GM23248 (cell line): ENCODE results near the gene CFAP157.

Source experiments
- EZH2 ChIP-seq: fragments of 200-600 bp; sonication (generic); IDR thresholded peaks from 2 replicates; pipeline ENCODE4 v1.6.1; 2018; ENCODE audit warnings: antibody characterized with exemption, mild to moderate bottlenecking; ENCODE audit not compliant: insufficient read depth, poor library complexity, severe bottlenecking
- EZH2phosphoT487 ChIP-seq: fragments of 200-600 bp; sonication (generic); IDR thresholded peaks from 2 replicates; pipeline ENCODE4 v1.6.1; 2018; ENCODE audit warnings: antibody characterized with exemption, moderate library complexity, mild to moderate bottlenecking, low read depth; ENCODE audit not compliant: insufficient read depth

DNA sequence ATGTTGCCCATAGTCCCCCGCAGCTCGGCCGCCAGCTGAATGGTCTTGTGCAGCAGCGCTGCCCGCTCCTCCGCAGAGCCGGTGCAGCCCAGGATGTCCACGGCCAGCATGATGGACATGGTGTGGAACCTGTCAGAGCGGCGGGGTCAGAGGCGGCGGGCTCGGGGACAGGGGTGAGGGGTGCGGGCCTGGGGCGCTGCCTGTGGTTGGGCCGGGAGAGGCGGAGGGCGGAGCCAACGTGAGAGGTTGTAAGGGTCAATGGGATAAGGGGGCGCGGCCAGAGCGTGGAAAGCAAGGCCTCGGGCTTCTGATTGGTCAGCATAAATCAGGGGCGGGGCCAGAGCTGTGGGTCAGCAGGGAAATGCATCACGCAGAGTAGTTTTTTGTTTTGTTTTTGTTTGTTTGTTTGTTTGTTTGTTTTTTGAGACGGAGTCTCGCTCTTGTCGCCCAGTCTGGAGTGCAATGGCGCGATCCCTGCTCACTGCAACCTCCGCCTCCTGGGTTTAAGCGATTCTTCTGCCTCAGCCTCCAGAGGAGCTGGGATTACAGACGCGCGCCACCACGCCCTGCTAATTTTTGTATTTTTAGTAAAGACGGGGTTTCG lies 35.1 kb downstream of the CFAP157 start:
- TF ChIP-seq EZH2 (no peak), EZH2phosphoT487 (no peak)
